Esophagus muscularis mucosa (tissue), 4 donors: ENCODE data around the gene UBE2QL1. TPM values are rescaled to one million over a fixed set of nuclear protein-coding genes. Genes with fewer than 3 reads are reported as not detected.

ENCODE experiments used
- DNase-seq: peaks from one replicate; pipeline ENCODE4 v3.0.0-alpha.2; 2017; ENCODE audit errors: extremely low spot score
- H3K27ac ChIP-seq, 4 donors: fragments of 200-600 bp; sonication (generic); replicated peaks in 1 of 4; 1 replicate in 3 of 4; 2 replicates in 1 of 4; pipeline ENCODE4 v1.5.1; 2016 to 2019; ENCODE audit warnings: mild to moderate bottlenecking in 1 of 4
- H3K27me3 ChIP-seq, 4 donors: fragments of 200-600 bp; sonication (generic); one replicate each; pipeline versions ENCODE4 v1.5.1 to v1.6.0; 2016 to 2019
- H3K36me3 ChIP-seq, 4 donors: fragments of 200-600 bp; sonication (generic); one replicate each; pipeline ENCODE4 v1.5.1; 2016 to 2019
- H3K4me1 ChIP-seq, 4 donors: fragments of 200-600 bp; sonication (generic); one replicate each; pipeline ENCODE4 v1.5.1; 2016 to 2019
- H3K4me3 ChIP-seq, 4 donors: fragments of 200-600 bp; sonication (generic); 1 replicate in 2 of 4; 2 replicates in 2 of 4; pipeline ENCODE4 v1.5.1; 2016 to 2019; ENCODE audit warnings: mild to moderate bottlenecking in 4 of 4, moderate library complexity in 1 of 4
- H3K9me3 ChIP-seq, 4 donors: fragments of 200-600 bp; sonication (generic); 1 replicate in 3 of 4; 2 replicates in 1 of 4; pipeline ENCODE4 v1.5.1; 2016 to 2019
- EP300 ChIP-seq: sonication (generic); formaldehyde crosslinking; IDR thresholded peaks from one replicate; pipeline ENCODE4 v1.6.1; 2017; ENCODE audit warnings: antibody characterized with exemption
- POLR2A ChIP-seq: fragments of 450-650 bp; IDR thresholded peaks from one replicate; pipeline ENCODE4 v1.6.1; 2017; ENCODE audit warnings: antibody characterized with exemption, moderate library complexity, mild to moderate bottlenecking, low read depth
- POLR2AphosphoS5 ChIP-seq, 2 donors: sonication (generic); formaldehyde crosslinking; IDR thresholded peaks; one replicate each; pipeline ENCODE4 v1.6.1; 2017; ENCODE audit warnings: antibody characterized with exemption in 2 of 2
- WGBS: methylation state at CpG from one replicate; pipeline ENCODE4 v1.1.5; 2018; 5-methylcytosine and 5-hydroxymethylcytosine counted together
- intact Hi-C: fragments of 100-400 bp; cut with DNase I; formaldehyde crosslinking; loops from one replicate; pipeline ENCODE4 v1.15.1; 2023
- total RNA-seq, 4 donors: library from RNA; depleted of rRNA; stranded (reverse); fragments of >200 nt; gene quantifications; one replicate each; pipeline versions ENCODE4 v1.1.0 to v1.2.1, GENCODE V29; 2016
- TF ChIP-seq, protein P1 (sequence below), 3 experiments: fragments of 200-600 bp in 2 of 3; fragments of 450-650 bp in 1 of 3; sonication (generic) in 2 of 3; IDR thresholded peaks; one replicate each; pipeline ENCODE4 v1.5.1; 2017 to 2019; ENCODE audit warnings: antibody characterized with exemption in 3 of 3, mild to moderate bottlenecking in 2 of 3, moderate library complexity in 1 of 3

The UBE2QL1 gene
- total RNA-seq, 4 donors from 2014 or later = under 0.01 to 1.6 (median 0.82) TPM

GRCh38 chr5:6466975-6467567 lies 18.4 kb downstream of the UBE2QL1 start:
- intact Hi-C loops = no loop called here

DNA sequence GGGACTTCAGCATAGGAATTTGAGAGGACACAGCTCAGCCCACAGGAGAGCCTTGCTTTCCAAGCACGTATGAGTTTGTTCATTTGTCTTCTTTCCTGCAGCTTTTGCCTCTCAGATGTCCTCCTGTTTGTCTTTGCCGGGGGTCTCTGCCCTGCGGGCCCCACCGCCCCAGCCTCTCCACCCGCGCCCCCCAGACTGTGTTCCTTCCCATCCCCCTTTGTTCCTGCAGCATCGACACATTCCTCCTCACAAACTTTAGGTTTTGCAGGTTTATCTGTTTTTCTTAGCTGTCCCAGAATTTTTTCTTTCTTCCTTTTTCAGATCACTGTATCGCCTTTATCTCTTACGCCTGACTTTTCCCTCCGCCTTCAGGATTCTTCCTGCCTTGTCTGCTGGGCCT lies 18.9 kb downstream of the UBE2QL1 start:
- intact Hi-C loops = no loop called here
- DNase-seq = no peak
- no peak for TF ChIP-seq POLR2A
- WGBS = 71% methylated on average over 10 of the region's 10 CpGs
- Histone ChIP-seq H3K4me1 (peaks cover 0 to 9% (median 0%) of the 10 kb centered on the region in 4 donors), H3K27me3 (peaks cover 0 to 44% (median 0%) of the 10 kb centered on the region in 4 donors), H3K27ac (no peak overlapping the region), H3K9me3 (peaks cover 0 to 6% (median 0%) of the 10 kb centered on the region in 4 donors), H3K36me3 (no peaks in the 10 kb centered on the region), H3K4me3 (no peak overlapping the region)

More at GRCh38 chr5:6466975-6467567, 18.4 kb downstream of the UBE2QL1 start:
- no peak for DNase-seq
- Histone ChIP-seq H3K4me1 (peaks cover 0 to 9% (median 0%) of the 10 kb centered on the region in 4 donors), H3K27me3 (peaks cover 0 to 44% (median 0%) of the 10 kb centered on the region in 4 donors), H3K27ac (no peak overlapping the region), H3K9me3 (peaks cover 0 to 6% (median 0%) of the 10 kb centered on the region in 4 donors), H3K4me3 (no peak overlapping the region), H3K36me3 (no peaks in the 10 kb centered on the region)
- no peak for TF ChIP-seq POLR2AphosphoS5 (IDR thresholded peaks at IDR 0.05)
- no peak for TF ChIP-seq EP300
- no peak for TF ChIP-seq POLR2A
- TF ChIP-seq, protein P1, sequence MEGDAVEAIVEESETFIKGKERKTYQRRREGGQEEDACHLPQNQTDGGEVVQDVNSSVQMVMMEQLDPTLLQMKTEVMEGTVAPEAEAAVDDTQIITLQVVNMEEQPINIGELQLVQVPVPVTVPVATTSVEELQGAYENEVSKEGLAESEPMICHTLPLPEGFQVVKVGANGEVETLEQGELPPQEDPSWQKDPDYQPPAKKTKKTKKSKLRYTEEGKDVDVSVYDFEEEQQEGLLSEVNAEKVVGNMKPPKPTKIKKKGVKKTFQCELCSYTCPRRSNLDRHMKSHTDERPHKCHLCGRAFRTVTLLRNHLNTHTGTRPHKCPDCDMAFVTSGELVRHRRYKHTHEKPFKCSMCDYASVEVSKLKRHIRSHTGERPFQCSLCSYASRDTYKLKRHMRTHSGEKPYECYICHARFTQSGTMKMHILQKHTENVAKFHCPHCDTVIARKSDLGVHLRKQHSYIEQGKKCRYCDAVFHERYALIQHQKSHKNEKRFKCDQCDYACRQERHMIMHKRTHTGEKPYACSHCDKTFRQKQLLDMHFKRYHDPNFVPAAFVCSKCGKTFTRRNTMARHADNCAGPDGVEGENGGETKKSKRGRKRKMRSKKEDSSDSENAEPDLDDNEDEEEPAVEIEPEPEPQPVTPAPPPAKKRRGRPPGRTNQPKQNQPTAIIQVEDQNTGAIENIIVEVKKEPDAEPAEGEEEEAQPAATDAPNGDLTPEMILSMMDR (IDR thresholded peaks at IDR 0.05) = no peak
- WGBS = 74% methylated on average over 5 of the region's 5 CpGs

- Histone ChIP-seq H3K36me3 (no peaks in the 10 kb centered on the region), H3K4me3 (no peak overlapping the region), H3K9me3 (peaks cover 0 to 6% (median 0%) of the 10 kb centered on the region in 4 donors), H3K4me1 (peaks cover 0 to 9% (median 0%) of the 10 kb centered on the region in 4 donors), H3K27me3 (peaks cover 0 to 44% (median 0%) of the 10 kb centered on the region in 4 donors), H3K27ac (no peak overlapping the region)
- DNase-seq = no peak
- no peak for TF ChIP-seq POLR2AphosphoS5 (IDR thresholded peaks at IDR 0.05)
- TF ChIP-seq, protein P1 (IDR thresholded peaks at IDR 0.05) = no peak
- TF ChIP-seq POLR2A = no peak
- TF ChIP-seq EP300 = no peak
- 42% methylated on average over 11 of the region's 11 CpGs for WGBS
- intact Hi-C loops = no loop called here
Observed at GRCh38 chr5:6468104-6468503, 19.4 kb downstream of the UBE2QL1 start.

DNA sequence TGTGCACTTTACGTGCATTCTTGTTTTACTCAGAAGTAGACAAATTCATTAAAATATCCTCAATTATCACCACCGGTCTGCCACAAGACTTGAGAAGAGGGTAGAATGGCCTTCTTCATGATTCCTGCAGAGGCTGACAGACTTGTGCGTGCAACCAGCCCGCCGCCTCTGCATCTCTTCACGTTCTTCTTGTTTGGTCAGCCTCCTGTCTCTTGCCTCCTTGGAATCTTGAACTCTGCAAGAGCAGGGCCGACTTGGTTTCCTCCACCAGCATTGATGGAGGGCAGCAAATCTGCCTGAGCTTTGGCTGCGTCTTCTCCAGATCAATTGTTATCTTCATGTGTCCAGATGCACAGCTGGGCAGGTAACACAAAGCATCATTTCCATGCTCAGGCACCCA lies 20.2 kb downstream of the UBE2QL1 start:
- TF ChIP-seq EP300 = no peak
- no peak for TF ChIP-seq POLR2A
- TF ChIP-seq POLR2AphosphoS5 (IDR thresholded peaks at IDR 0.05) = no peak
- 90% methylated on average over 8 of the region's 8 CpGs for WGBS
- no peak for DNase-seq
- intact Hi-C loops = no loop called here
- H3K27me3 ChIP-seq = peaks cover 0 to 44% (median 0%) of the 10 kb centered on the region in 4 donors
- H3K9me3 ChIP-seq = peaks cover 0 to 6% (median 0%) of the 10 kb centered on the region in 4 donors
- H3K4me3 ChIP-seq = no peak overlapping the region
- no peaks in the 10 kb centered on the region for H3K36me3 ChIP-seq
- no peak overlapping the region for H3K27ac ChIP-seq
- peaks cover 0 to 10% (median 0%) of the 10 kb centered on the region in 4 donors for H3K4me1 ChIP-seq

DNA sequence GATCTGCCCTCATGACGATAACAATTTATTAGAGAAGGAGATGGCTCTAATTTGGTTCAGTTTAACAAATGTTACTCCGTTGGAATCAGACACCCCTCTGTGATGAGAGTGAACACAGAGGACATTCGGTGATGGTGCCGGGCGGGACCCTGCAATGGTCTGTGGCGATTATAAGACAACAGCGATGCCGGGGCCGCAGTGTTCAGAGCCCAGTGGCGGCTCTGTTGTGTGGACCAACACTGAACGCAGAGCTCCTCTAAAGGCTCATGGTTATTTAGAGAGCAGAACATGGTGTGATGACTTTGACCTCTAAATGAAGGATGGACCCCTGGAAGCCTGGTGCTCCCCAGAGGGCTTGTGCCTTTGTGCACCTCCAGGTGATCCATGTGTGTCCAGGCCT lies 21.2 kb downstream of the UBE2QL1 start:
- no peak overlapping the region for H3K4me3 ChIP-seq
- 87% methylated on average over 11 of the region's 11 CpGs for WGBS
- no peak for TF ChIP-seq EP300
- no peak for TF ChIP-seq POLR2AphosphoS5 (IDR thresholded peaks at IDR 0.05)
- TF ChIP-seq POLR2A = no peak
- TF ChIP-seq, protein P1 (IDR thresholded peaks at IDR 0.05) = no peak
- peaks cover 0 to 6% (median 0%) of the 10 kb centered on the region in 4 donors for H3K9me3 ChIP-seq
- peaks cover 0 to 12% (median 0%) of the 10 kb centered on the region in 4 donors for H3K4me1 ChIP-seq
- H3K36me3 ChIP-seq = no peaks in the 10 kb centered on the region
- H3K27ac ChIP-seq = no peak overlapping the region
- H3K27me3 ChIP-seq = peaks cover 0 to 44% (median 0%) of the 10 kb centered on the region in 4 donors
- DNase-seq = no peak
- intact Hi-C loops = no loop called here
